ENCODE data around the gene MPHOSPH9. TPM values are rescaled to one million over a fixed set of nuclear protein-coding genes. Genes with fewer than 3 reads are reported as not detected.
"Not testable (repeated sequence)": the region's sequence is repeated elsewhere in the genome, so short reads cannot be mapped to it uniquely, and the experiment has no call there.

Gene MPHOSPH9
- total RNA-seq, 1 donor from 2014 or later, result 52.6 TPM

GRCh38 chr12:123227581-123228258 is 5.2 kb downstream of the MPHOSPH9 start:
- no peak overlapping the region for H3K4me3 ChIP-seq (ENCODE audit: low read depth, low read length)
- DNase-seq (ENCODE audit: low read depth), result no peak
- TF ChIP-seq CTCF (conservative IDR thresholded peaks at IDR 0.05; ENCODE audit: low read depth, low read length), result no peak

GRCh38 chr12:123225443-123225842 is 7.5 kb downstream of the MPHOSPH9 start:
- no peak for TF ChIP-seq CTCF (conservative IDR thresholded peaks at IDR 0.05; ENCODE audit: low read depth, low read length)
- no peak for DNase-seq (ENCODE audit: low read depth)
- H3K4me3 ChIP-seq (ENCODE audit: low read depth, low read length), result no peak overlapping the region

- no peak for TF ChIP-seq CTCF (conservative IDR thresholded peaks at IDR 0.05; ENCODE audit: low read depth, low read length)
- no peak for DNase-seq (ENCODE audit: low read depth)
- no peak overlapping the region for H3K4me3 ChIP-seq (ENCODE audit: low read depth, low read length)
Observed at GRCh38 chr12:123223241-123223668, 9.7 kb downstream of the MPHOSPH9 start.

GRCh38 chr12:123207815-123208214 is 25.1 kb downstream of the MPHOSPH9 start:
- not testable (repeated sequence) for H3K4me3 ChIP-seq (ENCODE audit: low read depth, low read length); DNase-seq (ENCODE audit: low read depth)

GRCh38 chr12:123206794-123207193 is 26.1 kb downstream of the MPHOSPH9 start:
- not testable (repeated sequence) for DNase-seq (ENCODE audit: low read depth); H3K4me3 ChIP-seq (ENCODE audit: low read depth, low read length)

- no peak overlapping the region for H3K4me3 ChIP-seq (ENCODE audit: low read depth, low read length)
- TF ChIP-seq CTCF (conservative IDR thresholded peaks at IDR 0.05; ENCODE audit: low read depth, low read length), result no peak
- no peak for DNase-seq (ENCODE audit: low read depth)
Observed at GRCh38 chr12:123200414-123200813, 32.5 kb downstream of the MPHOSPH9 start.

- no peak for TF ChIP-seq CTCF (conservative IDR thresholded peaks at IDR 0.05; ENCODE audit: low read depth, low read length)
- no peak overlapping the region for H3K4me3 ChIP-seq (ENCODE audit: low read depth, low read length)
- DNase-seq (ENCODE audit: low read depth), result no peak
Observed at GRCh38 chr12:123199936-123200335, 33.0 kb downstream of the MPHOSPH9 start.

GRCh38 chr12:123187637-123188036 is 45.3 kb downstream of the MPHOSPH9 start:
- no peak overlapping the region for H3K4me3 ChIP-seq (ENCODE audit: low read depth, low read length)
- TF ChIP-seq CTCF (conservative IDR thresholded peaks at IDR 0.05; ENCODE audit: low read depth, low read length), result no peak
- no peak for DNase-seq (ENCODE audit: low read depth)

All from epithelial cell of proximal tubule (primary cell).